NT2/D1 (cell line): ENCODE measurements around the gene HSDL1.

Source experiments
- SUZ12 ChIP-seq: IDR thresholded peaks from 2 replicates; pipeline ENCODE4 v1.6.1; 2011; ENCODE audit not compliant: insufficient read length, insufficient read depth; ENCODE audit errors: extremely low read depth
- YY1 ChIP-seq: IDR thresholded peaks from 2 replicates; pipeline ENCODE4 v1.6.1; 2011; ENCODE audit not compliant: insufficient read length, insufficient read depth

DNA sequence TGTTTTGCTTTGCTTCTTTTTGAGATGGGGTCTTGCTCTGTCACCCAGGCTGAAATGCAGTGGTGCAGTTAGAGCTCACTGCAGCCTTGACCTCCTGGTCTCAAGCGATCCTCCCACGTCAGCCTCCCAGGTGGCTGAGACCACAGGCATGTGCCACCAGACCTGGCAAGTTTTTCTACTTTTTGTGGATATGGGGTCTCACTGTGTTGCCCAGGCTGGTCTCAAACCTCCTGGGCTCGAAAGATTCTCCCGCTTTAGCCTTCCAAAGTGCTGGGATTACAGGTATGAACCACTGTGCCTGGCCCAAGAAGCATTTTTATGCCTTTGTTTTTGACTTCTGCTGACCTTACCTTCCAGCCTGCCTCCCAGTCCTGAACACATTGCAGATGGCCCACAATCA, 10.2 kb upstream of the HSDL1 start:
- TF ChIP-seq YY1 (no peak), SUZ12 (no peak)
